LoVo (cell line): ENCODE data around the gene SF3B2.
"Not testable (repeated sequence)": the region's sequence is repeated elsewhere in the genome, so short reads cannot be mapped to it uniquely, and the experiment has no call there.

Experiments
- DNase-seq: peaks from one replicate; pipeline ENCODE4 v3.0.0-alpha.2; 2016; ENCODE audit warnings: low spot score

Gene SF3B2

GRCh38 chr11:66051766-66052663 lies at the start of gene SF3B2:
Gene SF3B2 (plus strand): TSS chr11:66052364. CDS start chr11:66052385, 21 bp downstream.
- peak; percentile 99 for DNase-seq

GRCh38 chr11:66002648-66003225 lies 49.4 kb upstream of the SF3B2 start:
- peak; percentile 56 for DNase-seq

- no peak for DNase-seq
Measured at GRCh38 chr11:66003291-66003690, 48.9 kb upstream of the SF3B2 start.

GRCh38 chr11:66004186-66004585 lies 48.0 kb upstream of the SF3B2 start:
- DNase-seq: no peak

GRCh38 chr11:66006134-66006890 lies 45.9 kb upstream of the SF3B2 start:
- no peak for DNase-seq

GRCh38 chr11:66006891-66007176 lies 45.3 kb upstream of the SF3B2 start:
- DNase-seq: no peak

- DNase-seq: no peak
Measured at GRCh38 chr11:66007201-66007634, 44.9 kb upstream of the SF3B2 start.

- DNase-seq: no peak
Measured at GRCh38 chr11:66008095-66008467, 44.1 kb upstream of the SF3B2 start.

GRCh38 chr11:66008468-66009101 lies 43.6 kb upstream of the SF3B2 start:
- DNase-seq: peak; percentile 38

GRCh38 chr11:66010036-66010435 lies 42.1 kb upstream of the SF3B2 start:
- not testable (repeated sequence) for DNase-seq

GRCh38 chr11:66011239-66011784 lies 40.9 kb upstream of the SF3B2 start:
- peak; percentile 58 for DNase-seq

GRCh38 chr11:66011785-66012303 lies 40.3 kb upstream of the SF3B2 start, which contains the start of gene CST6:
Gene CST6 (plus strand): TSS chr11:66012008. CDS start chr11:66012045, 37 bp downstream.
- DNase-seq: no peak

- no peak for DNase-seq
Measured at GRCh38 chr11:66012371-66012945, 39.7 kb upstream of the SF3B2 start.

GRCh38 chr11:66012946-66013761 lies 39.0 kb upstream of the SF3B2 start:
- no peak for DNase-seq

GRCh38 chr11:66013762-66014100 lies 38.4 kb upstream of the SF3B2 start:
- no peak for DNase-seq

GRCh38 chr11:66014804-66015453 lies 37.2 kb upstream of the SF3B2 start:
- no peak for DNase-seq

- DNase-seq: peak; percentile 46
Measured at GRCh38 chr11:66015454-66015881, 36.7 kb upstream of the SF3B2 start.

GRCh38 chr11:66015936-66016792 lies 36.0 kb upstream of the SF3B2 start:
- DNase-seq: no peak

GRCh38 chr11:66016793-66017177 lies 35.4 kb upstream of the SF3B2 start:
- no peak for DNase-seq
